NCI-H2029 (cell line): ENCODE data around the gene TRPT1.
A peak's percentile ranks its signal among the peaks of the same experiment; 100 is the strongest.

Experiments used
- DNase-seq: peaks from one replicate; lab custom pipeline; 2025; lab: John Stamatoyannopoulos, UW

The TRPT1 gene, protein sequence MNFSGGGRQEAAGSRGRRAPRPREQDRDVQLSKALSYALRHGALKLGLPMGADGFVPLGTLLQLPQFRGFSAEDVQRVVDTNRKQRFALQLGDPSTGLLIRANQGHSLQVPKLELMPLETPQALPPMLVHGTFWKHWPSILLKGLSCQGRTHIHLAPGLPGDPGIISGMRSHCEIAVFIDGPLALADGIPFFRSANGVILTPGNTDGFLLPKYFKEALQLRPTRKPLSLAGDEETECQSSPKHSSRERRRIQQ

DNA sequence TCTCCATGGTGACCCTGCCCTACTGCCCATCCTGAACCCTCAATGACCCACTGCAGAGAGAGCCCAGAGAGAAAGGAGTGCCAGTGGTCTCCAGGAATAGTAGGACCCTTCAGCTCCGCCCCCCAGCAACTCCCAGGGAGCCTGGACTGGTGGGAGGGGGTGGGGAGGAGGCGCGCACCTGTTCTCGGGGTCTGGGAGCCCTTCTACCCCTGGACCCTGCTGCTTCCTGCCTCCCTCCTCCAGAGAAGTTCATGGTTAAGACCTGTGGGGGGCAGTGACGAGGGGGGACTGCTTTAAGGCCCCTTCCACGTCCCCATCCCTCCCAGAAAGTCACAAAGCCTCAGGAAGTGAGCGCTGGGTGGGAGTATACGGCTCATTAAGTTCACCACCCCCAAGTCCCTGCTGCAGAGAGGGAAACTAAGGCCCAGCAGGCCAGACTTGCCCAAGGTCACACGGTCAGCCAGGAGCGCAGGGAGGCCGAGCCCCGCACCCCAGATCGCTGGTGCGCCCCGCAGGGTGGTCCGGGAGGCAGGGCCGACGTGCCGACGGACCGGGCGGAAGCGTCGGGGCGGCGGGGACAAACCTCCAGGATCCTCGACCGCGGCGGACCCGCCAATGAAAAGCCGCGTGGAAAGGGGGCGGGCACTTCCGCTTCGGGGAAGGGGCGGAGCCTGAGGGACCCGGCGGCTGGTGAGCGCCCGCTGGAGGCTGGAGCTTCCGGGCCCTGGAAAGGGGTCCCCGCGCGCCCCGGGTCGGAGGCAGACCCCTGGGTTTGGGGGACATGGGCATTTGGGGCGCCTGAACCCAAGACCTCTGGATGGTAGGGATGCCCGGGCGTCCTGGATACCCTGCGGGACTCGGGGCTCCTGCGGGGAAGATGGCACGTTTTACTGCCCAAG lies at the start of gene TRPT1, which contains the start of gene NUDT22:
Gene TRPT1 (minus strand): TSS at position 579 of the 899 bp plus-strand sequence. CDS start 326 bp downstream, at position 253.
Gene NUDT22 (plus strand): TSS at position 667 of the 899 bp plus-strand sequence. CDS start 379 bp downstream, outside the sequence.
- peak; percentile 80 for DNase-seq

DNA sequence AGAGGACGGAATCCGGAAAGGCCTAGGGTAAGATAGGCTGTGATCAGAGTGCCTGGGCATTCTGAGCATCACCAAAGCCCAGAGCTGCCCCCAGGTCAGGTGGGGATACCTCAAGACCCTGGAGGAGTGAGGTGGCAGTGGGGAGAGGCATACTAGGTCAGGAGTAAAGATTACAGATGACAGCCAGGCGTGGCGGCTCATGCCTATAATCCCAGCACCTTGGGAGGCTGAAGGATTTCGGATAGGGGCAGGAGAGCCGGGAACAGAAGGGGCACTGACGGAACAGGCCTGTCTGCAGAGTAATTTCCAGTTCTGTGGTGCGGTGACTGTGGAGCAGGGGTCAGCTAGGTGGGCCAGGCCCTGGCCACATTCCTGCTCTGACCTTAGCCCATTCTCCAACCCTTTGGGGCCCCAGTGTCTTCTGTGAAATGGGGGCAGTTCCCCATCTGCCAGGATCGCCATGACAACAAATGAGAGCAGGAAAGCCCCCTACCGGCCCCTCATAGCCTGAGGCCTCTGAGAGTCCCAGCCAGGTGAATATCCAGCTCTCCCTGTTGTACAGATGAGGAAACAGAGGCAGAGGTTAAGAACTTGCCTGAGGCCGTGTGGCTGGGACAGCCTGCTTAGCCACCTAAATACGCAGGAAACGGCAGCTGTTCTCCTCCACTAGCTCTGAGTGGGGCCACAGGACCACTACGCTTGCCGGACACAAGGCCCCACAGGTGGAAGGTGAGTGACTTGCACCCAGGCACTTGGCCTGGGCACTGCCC lies 49.2 kb upstream of the TRPT1 start:
- no peak for DNase-seq

DNA sequence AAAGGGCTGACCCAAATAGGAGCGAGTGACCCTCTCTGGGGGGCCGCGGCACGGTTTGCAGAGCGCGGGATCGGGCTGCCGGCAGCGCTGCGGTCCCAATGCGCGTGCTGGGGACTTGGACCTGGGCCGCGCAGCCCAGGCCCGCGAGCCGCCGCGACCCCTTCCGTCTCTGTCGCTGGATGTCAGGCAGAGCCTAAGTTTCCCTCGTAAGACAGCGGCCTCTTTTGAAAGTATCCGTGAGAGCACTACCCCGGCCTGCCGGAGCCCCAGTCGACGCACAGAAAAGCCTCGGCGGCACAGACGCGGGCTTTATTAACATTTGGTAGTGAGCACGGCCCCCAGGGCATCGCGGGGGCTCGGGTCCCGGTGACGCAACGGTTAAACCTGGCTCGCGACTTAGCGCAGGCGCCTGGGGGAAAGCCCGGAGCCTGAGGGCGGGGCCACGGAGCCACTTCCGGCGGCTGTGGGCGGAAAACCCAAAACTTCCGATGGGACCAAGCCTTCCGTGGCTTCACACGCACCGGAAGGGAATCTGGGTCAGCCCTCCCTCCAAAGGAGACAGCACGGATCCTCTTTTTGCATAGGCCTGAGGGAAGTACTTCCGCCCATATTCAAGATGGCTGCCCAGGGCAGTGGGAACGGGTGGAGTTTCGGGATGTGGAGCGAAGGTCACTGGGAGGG lies 43.7 kb upstream of the TRPT1 start:
- peak; percentile 100 for DNase-seq

DNA sequence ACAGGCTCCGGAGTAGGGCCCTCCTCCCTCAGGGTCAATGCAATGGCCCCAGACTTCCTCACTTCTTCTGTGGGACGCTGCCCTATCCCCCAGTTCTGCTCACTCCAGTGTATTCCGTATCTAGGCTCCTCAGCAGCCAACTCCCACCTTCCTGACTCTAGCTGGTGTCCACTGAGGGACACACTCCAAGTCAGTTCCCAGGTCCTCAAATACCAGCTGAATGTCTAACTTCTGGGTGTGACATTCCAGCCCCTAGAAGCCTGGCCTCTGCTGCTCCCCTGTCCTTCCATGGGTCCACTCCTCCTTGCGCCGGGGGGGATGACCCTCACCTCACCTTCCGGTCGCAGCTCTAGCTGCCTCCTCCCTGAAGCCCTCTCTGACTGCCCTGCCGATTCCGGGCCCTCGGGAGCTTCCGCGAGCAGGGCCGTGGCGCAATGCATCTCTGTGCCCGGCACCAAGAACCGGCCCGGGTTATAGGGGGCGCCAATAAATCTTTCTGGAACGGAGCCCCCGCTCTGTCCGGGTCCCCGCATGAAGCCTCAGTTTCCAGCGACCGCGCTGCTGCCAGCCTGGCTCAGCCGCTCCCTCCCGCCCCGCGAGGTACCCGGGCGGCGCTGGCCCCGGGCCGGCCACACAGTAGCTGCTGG lies 43.0 kb upstream of the TRPT1 start:
- no peak for DNase-seq

DNA sequence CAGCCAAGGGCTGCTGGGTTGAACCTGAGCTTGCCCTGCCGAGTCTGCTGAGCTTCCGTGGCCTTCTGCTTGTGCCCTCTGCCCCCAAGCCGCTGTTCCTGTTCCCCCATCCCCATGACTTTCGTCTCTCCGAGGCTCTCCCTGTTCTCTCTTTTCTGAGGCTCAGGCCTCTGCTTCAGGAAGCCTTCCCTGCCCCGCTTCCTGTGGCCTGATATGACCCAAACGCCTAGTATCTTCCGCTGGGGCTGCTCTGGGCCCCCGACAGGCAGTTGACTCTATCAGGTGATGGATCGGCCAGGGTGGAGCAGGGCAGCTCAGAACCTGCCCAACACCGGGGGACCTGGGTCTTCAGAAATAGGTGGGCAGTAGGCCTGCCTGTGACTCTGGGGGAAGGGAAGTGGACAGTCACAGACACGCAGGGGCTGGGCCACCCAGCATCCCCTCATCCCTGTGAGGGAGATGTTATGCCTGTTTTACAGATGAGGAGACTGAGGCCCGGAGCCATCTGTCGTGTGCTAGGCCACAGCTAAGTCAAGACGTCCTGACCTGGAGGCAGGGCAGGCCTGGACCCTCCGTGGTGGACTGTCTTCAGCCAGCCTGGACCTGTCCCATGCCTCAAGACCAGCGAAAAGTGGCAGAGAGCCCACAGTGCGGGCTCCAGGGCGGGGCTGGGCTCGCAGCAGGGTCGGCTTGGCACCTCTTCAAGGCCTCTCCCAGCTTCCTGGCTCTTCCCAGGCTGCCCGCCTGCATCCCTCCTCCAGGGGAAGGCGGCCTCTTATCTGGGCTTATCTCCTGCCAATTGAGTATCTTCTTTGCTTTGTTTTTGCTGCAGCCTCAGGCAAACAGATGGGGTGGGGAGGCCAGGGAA lies 42.3 kb upstream of the TRPT1 start:
- DNase-seq: peak; percentile 65

DNA sequence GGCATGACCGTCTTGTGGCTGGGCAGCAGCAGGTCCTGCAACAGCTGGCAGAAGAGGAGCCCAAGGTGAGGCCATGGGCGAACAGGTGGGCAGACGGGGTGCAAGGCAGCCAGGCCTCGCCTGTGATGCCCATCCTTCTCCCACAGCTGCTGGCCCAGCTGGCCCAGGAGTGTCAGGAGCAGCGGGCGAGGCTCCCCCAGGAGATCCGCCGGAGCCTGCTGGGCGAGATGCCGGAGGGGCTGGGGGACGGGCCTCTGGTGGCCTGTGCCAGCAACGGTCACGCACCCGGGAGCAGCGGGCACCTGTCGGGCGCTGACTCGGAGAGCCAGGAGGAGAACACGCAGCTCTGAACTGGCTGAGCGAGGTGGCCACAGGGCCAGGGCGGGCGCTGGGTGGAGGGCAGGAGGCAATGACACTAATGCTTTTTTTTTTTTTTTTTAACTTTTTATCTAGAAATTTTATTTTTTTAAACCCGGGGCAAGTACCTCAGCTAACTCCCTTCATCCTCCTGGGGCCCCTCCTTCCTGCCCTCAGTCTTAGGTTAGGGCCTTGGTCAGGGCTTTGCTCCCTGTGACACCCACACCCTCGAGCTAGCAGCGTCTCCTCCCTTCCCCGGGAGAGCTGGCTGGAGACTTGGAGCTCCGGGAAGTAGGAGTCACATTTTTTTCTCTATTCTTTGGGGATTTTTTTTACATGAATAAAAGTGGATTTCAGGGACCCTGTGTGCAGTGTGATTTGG lies 41.4 kb upstream of the TRPT1 start:
- no peak for DNase-seq

DNA sequence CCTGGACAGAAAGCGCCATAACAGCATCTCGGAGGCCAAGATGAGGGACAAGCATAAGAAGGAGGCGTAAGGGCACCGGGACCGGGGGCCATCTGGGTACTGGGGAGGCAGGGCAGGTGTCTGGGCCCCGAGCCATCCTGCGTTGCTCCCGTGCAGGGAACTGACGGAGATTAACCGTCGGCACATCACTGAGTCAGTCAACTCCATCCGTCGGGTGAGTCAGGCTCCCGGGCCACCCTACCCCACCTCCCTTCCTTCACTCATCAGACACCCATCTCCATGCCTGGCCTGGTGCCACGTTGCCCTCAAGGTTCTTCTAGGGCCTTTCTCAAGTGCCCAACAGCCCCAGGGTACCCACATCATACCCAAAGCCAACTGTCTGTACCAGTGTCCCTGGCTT lies 40.4 kb upstream of the TRPT1 start:
- no peak for DNase-seq

DNA sequence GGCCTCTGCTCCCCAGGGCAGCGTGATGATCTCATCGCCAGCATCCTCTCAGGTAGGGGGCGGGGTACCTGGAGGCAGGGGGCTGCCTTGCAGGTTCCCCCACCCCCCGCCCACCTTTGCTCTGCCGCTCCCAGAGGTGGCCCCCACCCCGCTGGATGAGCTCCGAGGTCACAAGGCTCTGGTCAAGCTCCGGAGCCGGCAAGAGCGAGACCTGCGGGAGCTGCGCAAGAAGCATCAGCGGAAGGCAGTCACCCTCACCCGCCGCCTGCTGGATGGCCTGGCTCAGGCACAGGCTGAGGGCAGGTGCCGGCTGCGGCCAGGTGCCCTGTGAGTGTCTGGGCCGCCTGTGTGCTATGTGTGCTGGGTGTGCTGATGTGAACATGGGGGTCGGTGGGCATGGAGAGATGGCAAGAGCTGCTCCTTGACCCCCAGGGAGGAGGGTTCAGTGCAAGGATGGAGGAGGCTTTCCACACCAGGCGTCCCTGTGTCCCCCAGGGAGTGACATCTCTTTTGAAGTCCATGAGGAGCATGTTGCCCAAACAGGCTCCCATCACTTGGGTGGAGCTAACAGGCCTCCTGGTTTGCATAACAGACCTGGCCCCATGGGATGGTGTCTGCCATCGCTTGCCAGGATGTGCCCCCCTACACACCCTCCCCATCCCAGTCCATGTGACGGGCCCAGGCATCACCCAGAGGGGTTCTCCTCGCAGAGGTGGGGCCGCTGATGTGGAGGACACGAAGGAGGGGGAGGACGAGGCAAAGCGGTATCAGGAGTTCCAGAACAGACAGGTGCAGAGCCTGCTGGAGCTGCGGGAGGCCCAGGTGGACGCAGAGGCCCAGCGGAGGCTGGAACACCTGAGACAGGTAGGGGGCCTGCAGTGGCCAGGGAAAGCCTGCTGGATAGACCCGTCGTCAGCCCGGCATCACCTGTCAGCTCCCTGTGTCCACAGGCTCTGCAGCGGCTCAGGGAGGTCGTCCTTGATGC lies 39.5 kb upstream of the TRPT1 start:
- no peak for DNase-seq

DNA sequence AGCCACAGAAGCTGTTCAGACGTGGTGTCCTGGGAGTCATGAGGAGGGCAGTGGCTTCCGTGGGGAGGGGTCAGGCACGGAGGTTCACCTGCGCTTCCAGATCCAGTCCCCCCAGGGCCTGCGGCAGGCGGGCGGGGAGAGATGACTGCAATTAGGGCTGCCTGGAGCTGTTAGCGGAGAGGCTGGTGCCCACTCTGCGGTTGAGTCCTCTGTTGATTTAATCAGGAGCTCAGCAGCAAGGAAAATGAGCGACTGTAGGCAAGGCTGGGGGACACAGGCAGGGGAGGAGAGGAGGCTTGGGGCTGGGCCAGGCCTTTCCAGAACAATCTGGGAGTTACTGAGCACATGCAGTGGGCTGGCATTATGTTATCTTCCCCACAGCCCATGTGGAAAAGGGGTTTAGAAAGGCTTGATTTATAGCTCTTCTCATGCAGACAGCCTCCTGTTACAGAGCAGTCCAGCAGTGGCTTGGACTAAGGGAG lies 38.4 kb upstream of the TRPT1 start:
- DNase-seq: no peak

DNA sequence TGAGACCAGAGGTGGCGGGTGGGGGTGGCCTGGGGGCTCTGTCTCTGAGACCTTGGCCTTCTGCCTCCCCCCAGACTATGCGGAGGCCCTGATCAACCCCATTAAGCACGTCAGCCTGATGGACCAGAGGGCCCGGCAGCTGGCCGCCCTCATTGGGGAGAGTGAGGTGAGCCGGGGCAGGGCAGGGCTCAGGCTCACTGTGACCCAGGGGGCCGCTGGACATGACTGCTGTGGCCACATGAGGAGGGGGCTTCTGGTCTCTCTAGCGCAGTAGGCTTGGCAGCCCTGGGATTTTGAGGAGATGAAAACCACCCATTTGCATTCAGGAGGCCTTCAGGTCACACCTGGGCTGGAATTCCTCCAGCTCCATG lies 37.9 kb upstream of the TRPT1 start:
- DNase-seq: no peak

DNA sequence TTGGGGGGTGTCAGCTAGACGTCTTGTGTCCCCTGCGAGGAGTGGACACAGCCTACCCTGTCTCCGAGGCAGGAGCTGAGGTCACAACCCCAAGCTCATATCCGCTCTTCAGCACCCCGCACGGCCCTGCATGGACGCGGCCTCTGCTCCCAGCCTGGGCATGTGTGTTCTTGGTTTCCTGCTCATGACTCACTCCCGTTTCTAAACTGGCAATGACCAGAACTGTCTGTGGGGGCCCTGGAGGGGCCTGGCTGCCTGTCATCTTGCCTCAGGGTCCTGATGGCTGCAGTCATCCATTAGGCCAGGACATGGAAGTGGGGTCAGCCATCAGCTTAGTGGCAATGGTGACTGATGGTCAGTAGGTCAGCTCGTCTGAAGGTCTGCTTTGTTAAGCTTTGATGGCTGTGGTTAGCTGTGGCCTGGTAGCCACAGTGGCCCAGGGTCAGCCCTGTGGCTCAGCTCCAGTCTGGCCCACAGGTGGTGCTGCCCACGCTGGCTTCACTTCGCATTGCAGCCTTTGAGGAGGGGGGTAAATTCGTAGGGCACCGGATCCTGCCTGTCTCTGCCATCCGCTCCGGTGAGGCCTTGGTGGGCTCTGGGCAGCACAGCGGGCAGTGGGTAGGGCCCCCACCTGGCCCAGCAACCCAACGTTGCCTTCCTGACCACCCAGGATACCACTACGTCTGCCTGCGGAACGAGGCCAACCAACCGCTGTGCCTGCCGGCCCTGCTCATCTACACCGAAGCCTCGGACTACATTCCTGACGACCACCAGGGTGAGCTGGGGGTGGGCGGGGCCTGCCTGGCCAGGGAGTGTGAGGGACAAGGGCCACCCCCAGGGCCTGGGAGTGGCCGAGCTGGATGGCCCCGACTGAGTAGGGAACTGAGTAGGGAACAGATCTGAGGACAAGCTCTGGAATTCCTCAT lies 37.3 kb upstream of the TRPT1 start:
- DNase-seq: no peak

DNA sequence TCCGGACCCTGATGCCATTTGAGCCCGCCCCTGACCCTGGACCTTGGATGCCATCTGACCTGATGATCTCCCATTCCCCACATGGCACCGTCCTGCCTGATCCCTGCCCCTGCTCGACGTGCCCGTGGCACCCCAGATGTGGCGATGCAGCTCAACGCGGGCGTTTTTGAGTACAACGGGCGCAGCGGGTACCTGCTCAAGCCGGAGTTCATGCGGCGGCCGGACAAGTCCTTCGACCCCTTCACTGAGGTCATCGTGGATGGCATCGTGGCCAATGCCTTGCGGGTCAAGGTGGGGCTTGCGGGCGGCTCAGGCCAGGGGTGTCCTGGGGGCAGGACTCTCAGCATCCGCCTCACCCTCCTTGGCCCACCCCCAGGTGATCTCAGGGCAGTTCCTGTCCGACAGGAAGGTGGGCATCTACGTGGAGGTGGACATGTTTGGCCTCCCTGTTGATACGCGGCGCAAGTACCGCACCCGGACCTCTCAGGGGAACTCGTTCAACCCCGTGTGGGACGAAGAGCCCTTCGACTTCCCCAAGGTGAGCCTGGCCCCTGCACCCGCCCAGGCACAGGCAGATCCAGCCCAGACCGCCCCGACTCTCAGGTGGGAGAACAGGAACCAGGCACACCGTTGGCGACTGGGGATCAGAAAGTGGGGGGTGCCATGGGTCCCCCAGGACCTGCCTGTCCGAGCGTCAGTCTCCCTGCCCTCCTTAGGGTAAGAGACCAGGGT lies 36.5 kb upstream of the TRPT1 start:
- DNase-seq: no peak

DNA sequence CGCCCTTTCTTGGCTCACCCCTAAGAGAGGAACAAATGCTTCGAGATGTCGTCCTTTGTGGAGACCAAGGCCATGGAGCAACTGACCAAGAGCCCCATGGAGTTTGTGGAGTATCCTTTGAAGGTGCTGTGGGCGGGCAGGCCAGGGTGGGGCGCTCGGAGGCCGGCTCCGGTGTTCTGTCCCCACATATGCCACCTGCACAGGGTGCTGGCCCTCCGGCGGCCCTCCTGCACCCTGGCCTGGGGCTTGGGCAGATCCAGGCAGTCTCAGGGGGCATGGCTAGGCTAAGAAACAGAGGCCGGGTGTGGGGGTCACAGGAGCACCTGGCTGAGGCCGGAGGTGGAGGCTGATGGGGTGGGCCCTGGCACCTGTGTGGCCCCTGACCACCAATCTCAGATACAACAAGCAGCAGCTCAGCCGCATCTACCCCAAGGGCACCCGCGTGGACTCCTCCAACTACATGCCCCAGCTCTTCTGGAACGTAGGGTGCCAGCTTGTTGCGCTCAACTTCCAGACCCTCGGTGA lies 35.6 kb upstream of the TRPT1 start:
- DNase-seq: no peak

DNA sequence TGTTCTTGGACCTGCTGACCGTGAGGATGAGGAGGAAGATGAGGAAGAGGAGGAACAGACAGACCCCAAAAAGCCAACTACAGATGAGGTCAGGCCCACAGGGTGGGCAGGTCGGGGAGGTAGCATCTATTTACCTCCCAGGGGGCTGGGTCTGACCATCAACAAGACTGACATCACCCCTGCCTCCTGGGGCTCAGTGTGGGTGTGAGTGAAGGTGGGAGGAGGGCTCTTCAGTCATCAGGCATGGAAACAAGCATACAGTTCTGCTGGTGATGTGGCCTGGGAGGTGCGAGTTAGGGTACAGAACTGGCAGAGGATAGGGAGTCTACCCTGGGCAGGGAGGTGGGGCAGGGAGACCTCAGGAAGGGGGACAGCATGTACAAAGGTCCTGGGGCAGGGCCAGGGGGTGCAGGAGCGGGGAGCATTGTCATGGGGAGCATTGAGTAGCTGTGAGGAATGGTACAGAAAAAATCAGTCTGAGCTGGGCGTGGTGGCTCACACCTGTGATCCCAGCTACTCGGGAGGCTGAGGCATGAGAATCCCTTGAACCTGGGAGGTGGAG lies 34.2 kb upstream of the TRPT1 start:
- no peak for DNase-seq

DNA sequence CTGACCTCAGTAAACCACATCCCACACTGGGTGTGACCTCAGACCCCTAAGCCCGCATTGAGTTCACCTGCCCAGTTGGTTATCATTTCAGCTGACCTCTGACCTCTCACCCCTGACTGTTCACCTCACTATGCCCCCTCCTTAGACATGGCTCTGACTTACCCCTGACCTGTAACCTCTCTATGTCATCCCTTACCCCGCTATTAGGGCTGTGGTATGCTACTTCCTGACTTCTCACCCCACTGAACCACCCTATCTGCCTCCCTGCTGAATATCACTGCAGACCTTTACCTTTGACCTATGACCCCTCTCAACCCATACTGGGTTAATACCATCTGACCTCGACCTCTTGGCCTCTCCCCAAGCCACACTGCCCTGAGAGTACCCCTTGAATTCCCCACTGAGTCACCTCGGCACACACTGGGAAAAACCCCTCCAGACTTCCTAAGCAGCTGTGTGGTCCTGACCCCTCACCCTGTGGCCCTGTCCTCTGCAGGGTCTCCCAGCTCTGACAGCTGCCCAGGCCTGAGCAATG lies 33.6 kb upstream of the TRPT1 start:
- DNase-seq: no peak
